NCI-H2107 (cell line): ENCODE results near the gene CD2AP.
"Not testable (repeated sequence)": the region's sequence is repeated elsewhere in the genome, so short reads cannot be mapped to it uniquely, and the experiment has no call there.

Experiments
- DNase-seq: peaks from one replicate; lab custom pipeline; 2025; lab: John Stamatoyannopoulos, UW

CD2AP gene

GRCh38 chr6:47496935-47497579 lies 19.5 kb downstream of the CD2AP start:
- DNase-seq: no peak

DNA sequence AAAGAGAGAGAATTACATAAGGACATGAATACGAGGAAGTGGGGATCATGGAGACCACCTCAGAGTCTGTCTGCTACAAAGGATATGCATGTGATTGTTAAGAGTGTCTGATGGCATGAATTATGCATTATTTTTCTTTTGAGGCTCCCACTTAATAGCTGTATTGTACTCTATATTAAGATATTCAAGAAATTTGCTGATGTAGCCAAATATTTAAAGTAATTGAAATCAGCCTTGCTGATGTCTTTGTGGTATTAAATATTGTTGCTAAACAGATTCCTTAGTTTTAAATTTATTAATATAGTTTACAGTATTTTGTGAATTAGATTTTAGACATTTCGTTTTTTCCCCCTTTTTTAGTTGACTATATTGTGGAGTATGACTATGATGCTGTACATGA lies 25.3 kb downstream of the CD2AP start:
- no peak for DNase-seq

- DNase-seq: no peak
Measured at GRCh38 chr6:47509937-47510336, 32.3 kb downstream of the CD2AP start.

GRCh38 chr6:47512872-47513271 lies 35.3 kb downstream of the CD2AP start:
- no peak for DNase-seq

GRCh38 chr6:47519279-47519678 lies 41.7 kb downstream of the CD2AP start:
- no peak for DNase-seq

GRCh38 chr6:47520282-47520681 lies 42.7 kb downstream of the CD2AP start:
- no peak for DNase-seq

GRCh38 chr6:47521961-47522360 lies 44.4 kb downstream of the CD2AP start:
- no peak for DNase-seq

- no peak for DNase-seq
Measured at GRCh38 chr6:47524136-47524845, 46.7 kb downstream of the CD2AP start.

DNA sequence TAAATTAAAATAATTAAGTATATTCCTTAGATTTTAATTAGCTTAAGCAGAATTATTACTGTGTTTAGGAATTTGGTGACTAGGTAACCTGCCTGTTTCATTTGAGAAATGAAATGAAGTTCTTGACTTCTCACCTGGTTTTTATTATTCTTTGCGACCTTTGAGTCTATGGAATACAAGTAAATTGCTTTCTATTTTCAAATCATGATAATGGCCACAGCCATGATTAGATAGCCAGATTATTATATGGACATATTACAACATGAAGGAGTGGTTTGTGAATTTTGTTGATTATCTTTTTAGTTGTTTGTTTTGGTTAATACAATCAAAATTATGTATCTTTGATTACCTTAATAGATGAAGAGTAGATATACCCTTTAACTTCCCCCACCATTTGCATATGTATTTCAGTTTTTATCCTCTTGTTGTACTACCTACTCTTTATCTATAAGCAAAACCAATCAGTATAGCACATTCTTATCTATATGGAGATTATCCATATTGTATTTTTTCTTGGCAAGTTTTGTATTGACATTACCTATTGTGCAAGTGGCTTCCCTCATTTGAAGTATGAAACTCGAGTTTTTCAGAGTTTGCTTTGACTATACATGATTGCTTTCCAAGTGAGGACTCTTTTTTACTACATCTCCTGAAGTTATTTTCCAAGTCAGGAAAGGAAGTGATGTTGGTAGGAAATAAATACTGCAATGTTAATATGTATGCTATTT lies 47.9 kb downstream of the CD2AP start:
- no peak for DNase-seq

- no peak for DNase-seq
Measured at GRCh38 chr6:47527274-47527673, 49.7 kb downstream of the CD2AP start.

- no peak for DNase-seq
Measured at GRCh38 chr6:47529734-47530133, 52.1 kb downstream of the CD2AP start.

- DNase-seq: no peak
Measured at GRCh38 chr6:47532981-47533585, 55.5 kb downstream of the CD2AP start.

DNA sequence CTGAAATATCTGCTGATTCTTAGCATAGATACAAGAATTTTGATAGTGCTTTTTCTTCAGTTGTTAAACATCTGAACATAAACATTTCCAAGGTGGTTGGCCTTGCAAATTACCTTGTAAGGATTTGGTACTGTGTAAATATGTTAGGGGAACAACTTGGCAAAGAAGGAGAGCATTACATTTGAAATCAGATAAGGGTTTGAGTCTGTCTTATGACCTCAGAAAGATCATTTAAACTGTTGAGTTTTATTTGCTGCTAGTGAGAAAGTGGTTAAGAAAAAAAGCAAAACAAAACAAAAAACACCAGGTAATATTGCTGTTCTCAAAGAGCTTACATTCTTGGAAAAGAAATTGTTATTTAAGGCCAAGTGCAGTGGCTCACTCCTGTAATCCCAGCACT lies 56.5 kb downstream of the CD2AP start:
- DNase-seq: no peak

DNA sequence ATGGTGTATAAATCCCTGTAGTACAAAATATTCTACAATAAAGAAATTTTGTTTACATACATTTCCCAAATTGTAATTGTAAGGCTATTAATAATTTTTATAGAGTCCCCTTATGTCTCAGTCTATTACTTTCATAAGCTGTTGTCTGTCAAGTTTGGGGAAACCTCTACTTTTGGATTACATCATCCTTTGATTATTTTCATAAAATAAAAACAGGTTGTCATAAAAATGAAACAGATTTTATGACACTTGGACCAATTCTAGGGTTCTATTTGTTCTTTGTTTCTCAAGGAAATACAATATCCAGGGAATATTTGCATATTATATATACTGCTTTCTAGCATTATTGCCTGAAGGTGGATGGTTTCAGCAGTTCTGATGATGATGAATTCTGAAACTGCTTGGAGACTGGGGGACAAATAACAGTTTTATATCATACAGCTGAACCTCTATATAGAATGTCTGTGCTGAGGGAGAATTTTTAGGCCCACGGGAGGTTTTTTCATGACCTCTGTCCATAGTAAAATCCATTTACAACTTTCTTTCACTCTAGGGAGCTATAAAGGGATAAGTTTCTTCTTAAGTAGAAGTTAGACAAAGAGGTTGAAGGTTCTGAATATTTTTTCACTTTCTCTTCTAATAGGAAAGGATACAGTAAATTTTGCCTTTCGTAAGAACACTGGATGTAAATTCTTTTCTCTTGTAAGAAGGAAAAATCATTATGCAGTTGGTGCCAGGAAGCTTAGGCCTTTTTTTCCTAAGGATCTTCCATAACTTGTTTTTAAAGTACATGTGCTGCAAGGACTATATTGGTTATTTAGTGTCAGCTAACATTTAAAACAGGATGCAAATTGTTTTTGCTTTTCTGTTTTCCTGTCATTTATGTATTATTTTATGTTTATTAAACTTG lies 58.0 kb downstream of the CD2AP start:
- no peak for DNase-seq

DNA sequence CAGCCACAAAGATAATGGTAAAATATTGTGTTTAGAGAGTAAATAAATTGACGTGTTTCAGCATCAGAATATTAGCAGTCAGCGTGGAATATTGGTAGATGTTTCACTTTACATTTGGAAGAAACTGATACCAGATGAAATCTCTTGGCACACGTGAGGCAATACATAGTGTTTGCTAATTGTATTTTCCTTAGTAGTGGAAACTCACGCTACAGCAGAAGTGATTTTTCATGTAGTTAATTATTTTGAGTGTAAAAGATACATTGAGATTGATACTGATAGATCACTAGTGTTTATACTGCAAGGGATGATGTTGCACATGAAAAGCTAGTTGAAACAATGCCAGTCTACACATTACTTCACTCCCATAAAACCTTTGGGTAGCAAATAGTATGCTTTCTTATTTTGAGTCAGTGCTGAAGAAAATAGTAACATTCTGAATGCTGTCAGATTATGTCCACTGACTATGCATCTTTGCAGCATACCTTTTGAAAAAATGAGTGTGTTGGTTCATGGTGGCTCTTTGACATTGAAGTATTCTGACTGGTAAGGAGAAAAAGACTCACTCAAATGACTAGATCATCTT lies 59.3 kb downstream of the CD2AP start:
- DNase-seq: no peak

DNA sequence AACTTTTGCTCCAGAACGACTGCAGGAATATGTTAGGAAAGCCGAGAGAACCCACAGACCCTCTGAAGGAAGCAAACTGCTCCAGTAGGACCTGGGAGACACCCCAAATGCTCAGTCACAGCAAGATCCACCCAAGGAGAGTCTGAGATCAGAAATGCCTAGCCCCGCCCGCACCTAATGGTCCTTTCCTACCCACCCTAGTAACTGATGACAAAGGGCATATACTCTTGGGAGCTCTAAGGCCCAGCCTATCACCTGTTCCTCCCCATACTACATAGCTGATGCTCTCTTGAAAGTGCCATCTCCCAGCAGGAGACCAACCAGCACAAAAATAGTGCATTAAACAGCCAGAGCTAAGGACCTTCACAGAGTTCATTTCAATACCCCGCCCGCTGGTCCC lies 67.6 kb downstream of the CD2AP start:
- DNase-seq: no peak

DNA sequence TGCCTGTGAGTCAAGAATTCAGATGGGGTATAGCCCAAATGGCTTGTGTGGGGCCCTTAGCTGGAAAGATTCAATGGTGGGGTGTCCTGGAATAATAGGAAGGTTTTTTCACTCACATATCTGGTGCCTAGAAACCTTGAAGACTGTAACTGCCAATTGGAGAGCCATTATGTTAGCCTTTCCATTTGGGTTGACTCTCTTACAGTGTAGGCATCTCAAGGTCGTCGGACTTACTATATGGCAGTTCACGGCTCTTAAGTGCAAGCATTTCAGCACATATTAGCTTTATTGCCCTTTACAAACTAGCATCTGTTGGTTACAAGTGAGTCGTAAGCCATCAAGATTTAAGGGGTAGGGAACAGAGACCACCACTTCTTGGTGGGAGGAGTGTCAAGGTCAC lies 74.1 kb downstream of the CD2AP start:
- DNase-seq: no peak

GRCh38 chr6:47552319-47552718 lies 74.7 kb downstream of the CD2AP start:
- no peak for DNase-seq

- DNase-seq: not testable (repeated sequence)
Measured at GRCh38 chr6:47553243-47553642, 75.7 kb downstream of the CD2AP start.

DNA sequence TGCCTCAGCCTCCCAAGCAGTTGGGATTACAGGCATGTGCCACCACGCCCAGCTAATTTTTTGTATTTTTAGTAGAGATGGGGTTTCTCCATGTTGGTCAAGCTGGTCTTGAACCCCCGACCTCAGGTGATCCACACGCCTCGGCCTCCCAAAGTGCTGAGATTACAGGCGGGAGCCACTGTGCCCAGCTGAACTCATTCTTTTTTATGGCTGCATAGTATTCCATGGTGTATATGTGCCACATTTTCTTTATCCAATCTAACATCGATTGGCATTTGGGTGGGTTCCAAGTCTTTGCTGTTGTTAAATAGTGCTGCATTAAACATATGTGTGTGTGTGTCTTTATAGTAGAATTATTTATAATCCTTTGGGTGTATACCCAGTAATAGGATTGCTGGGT lies 78.9 kb downstream of the CD2AP start:
- not testable (repeated sequence) for DNase-seq

DNA sequence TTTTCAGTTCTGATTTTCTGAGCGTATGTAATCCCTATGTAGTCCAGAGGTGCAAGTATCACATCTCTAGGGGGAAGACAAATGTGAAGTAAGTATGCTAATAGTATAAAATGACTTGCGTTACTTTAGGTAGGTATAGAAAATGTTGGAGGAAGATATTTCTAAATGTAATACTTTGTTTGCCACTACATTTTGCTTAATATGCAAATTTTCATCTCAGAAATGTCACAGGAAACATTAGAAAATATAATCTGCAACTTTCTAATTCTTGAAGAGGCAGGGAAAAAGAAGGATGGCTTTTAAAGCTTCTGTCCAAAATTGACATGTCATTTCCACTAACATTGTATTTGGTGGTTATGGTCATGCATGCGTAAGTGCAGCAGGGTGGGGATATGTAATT lies 85.6 kb downstream of the CD2AP start:
- DNase-seq: no peak
